ENCODE data around the gene NT5C2.
"Not testable (repeated sequence)": the region's sequence is repeated elsewhere in the genome, so short reads cannot be mapped to it uniquely, and the experiment has no call there.

GRCh38 chr10:103207643-103208042 lies 14.6 kb upstream of the NT5C2 start:
- TF ChIP-seq, protein P1, sequence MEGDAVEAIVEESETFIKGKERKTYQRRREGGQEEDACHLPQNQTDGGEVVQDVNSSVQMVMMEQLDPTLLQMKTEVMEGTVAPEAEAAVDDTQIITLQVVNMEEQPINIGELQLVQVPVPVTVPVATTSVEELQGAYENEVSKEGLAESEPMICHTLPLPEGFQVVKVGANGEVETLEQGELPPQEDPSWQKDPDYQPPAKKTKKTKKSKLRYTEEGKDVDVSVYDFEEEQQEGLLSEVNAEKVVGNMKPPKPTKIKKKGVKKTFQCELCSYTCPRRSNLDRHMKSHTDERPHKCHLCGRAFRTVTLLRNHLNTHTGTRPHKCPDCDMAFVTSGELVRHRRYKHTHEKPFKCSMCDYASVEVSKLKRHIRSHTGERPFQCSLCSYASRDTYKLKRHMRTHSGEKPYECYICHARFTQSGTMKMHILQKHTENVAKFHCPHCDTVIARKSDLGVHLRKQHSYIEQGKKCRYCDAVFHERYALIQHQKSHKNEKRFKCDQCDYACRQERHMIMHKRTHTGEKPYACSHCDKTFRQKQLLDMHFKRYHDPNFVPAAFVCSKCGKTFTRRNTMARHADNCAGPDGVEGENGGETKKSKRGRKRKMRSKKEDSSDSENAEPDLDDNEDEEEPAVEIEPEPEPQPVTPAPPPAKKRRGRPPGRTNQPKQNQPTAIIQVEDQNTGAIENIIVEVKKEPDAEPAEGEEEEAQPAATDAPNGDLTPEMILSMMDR (IDR thresholded peaks at IDR 0.05; ENCODE audit: insufficient read depth, low read depth, low read length): not testable (repeated sequence)
- not testable (repeated sequence) for TF ChIP-seq EZH2 (IDR thresholded peaks at IDR 0.05; ENCODE audit: insufficient read depth, low read length)
